Measurements from ENCODE around the gene ARHGAP23.
"Not testable (repeated sequence)": the region's sequence is repeated elsewhere in the genome, so short reads cannot be mapped to it uniquely, and the experiment has no call there.

Gene ARHGAP23

GRCh38 chr17:38464723-38465390 is 36.6 kb downstream of the ARHGAP23 start:
- DNase-seq: no peak

DNA sequence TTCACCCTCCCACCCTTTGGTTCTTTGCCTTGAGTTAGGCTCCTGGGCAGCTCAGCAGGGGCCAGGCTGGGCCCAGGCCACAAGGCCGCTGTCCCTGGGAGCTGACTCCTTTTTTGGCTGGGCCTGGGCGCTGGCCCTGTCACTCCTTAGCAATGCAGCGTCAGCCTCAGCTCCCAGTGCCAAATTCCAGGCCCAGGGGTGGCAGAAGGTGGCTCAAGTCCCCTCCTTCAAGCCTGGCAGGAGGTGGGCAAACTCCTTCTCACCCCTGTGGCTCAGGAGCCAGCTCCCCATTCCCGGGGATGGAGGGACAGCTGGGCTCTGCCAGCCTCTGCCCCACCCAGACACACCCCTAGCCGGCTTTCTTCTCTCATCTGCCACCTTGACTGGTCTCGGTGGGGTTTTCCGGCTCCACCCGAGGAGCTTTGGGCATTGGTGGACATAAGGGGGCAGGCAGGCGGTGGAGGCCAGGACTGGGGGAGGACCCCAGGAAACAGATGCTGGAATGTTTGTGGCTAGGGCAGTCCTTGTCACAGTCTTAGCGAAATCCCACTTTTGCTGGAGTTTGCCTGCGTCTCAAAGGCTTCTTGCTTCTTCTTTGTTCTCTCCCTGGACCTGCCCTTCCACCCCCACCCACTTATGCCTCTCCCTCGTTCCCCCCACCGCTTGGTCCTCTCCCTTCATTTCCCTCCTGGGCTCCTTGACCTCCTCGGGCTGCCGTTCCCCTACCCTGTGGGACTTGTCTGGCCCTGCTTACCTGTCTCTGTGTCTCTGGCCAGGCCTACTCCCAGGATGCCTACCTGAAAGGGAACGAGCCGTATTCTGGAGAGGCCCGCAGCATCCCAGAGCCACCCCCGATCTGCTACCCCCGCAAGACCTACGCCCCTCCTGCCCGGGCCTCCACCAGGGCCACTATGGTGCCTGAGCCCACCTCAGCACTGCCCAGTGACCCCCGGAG is 37.4 kb downstream of the ARHGAP23 start:
- DNase-seq: no peak

- DNase-seq: no peak
Observed at GRCh38 chr17:38466346-38467315, 38.4 kb downstream of the ARHGAP23 start.

DNA sequence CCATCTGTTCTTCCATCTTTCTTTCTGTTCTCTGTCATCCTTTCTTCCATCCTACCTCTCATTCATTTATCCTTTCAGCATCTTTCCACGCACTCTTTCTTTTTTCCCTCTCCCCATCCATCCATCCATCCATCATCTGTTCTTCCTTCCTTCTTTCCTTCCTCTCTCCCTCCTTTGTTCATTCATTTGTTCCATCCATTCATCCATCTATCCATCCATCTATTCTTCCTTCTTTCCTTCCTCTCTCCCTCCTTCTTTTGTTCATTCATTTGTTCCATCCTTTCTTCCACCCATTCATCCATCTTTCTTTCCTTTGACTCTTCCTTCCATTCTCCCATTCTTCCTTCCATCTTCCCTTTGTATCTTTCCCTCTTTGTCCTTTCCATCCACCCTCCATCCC is 39.2 kb downstream of the ARHGAP23 start:
- no peak for DNase-seq

GRCh38 chr17:38469875-38470274 is 41.6 kb downstream of the ARHGAP23 start:
- DNase-seq: peak; percentile 86

GRCh38 chr17:38471253-38471652 is 43.0 kb downstream of the ARHGAP23 start:
- not testable (repeated sequence) for DNase-seq

DNA sequence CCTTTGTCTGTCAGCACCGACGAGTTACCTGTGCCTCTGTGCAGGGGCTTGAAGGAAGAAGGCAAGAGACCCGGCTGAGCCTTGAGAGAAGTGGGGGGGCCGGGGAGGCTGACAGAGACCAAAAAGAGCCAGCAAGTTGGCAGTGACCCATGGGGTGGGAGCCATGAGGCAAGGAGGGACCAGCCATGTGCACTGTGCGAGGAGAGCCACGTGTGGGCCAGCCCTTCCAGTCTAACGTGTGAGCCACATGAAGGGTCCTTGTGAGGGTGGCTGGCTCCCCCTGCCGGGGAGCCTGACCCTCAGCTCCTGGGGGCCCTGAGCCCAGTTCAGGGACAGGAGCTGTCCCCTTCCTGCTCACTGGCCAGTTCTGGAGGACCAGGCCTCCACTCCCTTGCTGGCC is 46.4 kb downstream of the ARHGAP23 start:
- DNase-seq: peak; percentile 76

- DNase-seq: no peak
Observed at GRCh38 chr17:38476549-38476948, 48.3 kb downstream of the ARHGAP23 start.

DNA sequence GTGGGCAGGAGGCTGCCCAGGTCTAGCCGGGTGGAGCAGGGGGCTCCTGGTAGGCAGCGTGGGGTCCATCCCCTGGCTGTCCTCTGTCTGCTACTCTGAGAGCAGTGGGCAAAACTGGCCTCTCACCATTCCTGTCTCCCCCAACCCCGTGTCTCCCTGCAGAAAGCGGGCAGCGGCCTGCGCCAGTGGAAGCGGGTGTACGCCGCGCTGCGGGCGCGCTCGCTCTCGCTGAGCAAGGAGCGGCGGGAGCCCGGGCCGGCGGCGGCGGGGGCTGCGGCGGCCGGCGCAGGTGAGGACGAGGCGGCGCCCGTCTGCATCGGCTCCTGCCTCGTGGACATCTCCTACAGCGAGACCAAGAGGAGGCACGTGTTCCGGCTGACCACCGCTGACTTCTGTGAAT is 49.2 kb downstream of the ARHGAP23 start:
- peak; percentile 49 for DNase-seq

DNA sequence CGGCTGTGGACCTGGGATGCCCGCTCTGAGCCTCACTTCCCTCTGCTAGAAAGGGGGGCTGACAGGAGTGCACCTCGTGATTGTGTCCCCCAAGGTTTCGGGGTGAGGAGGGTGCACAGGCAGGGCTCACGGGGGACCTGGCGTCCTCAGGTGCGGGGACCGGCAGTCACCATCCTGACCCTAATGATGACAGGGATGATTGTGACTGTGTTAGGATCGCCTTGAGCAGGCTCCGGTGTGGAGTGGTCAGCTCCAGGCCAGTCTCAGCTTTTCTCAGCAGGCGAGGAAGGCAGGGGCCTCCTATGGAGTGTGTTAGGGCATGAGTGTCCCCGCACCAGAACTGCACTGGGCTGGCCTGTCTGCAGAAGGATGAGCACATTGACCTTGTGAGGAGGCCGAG is 49.7 kb downstream of the ARHGAP23 start:
- peak; percentile 26 for DNase-seq

DNA sequence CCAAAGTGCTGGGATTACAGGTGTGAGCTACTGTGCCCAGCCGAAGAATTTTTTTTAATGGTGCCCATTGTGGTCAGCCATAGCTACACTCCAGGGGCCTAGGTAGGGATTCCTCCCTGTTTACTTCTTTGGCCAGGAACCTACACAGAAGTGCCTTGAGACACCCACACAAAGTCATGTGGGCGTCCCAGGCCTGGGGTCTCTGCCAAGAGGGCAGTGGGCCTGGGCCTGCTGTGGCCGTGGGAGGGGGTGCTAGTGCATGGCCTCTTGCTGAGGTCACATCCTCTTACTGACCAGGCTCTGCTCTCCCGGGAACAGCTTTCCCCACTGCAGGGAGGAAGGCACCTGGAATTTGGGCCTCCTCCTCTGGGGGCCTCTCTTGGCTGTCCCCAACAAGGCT is 50.4 kb downstream of the ARHGAP23 start:
- DNase-seq: peak; percentile 48

DNA sequence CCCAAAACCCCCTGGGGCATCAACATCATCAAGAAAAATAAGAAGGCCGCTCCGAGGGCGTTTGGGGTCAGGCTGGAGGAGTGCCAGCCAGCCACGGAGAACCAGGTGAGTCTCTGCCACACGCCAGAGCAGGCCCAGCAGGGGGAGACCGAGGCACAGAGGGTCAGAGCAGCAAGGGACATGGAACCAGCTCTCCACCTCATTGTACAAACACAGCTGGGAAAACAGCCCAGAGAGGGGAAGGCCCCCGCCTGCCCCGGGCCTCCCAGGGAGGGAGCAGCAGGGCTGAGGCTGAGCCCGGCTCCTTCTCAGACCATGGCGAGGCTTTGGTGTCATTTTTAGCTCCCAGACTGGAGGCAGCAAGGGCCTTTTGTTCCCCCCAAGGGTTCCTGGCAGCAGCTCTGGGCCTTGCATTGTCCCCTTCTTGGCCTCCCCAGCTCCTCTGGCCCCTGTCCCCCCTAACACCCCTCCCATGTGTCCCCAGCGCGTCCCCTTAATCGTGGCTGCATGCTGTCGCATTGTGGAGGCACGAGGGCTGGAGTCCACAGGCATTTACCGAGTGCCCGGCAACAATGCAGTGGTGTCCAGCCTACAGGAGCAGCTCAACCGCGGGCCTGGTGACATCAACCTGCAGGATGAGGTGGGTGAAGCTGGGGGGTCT is 53.9 kb downstream of the ARHGAP23 start:
- peak; percentile 45 for DNase-seq

DNA sequence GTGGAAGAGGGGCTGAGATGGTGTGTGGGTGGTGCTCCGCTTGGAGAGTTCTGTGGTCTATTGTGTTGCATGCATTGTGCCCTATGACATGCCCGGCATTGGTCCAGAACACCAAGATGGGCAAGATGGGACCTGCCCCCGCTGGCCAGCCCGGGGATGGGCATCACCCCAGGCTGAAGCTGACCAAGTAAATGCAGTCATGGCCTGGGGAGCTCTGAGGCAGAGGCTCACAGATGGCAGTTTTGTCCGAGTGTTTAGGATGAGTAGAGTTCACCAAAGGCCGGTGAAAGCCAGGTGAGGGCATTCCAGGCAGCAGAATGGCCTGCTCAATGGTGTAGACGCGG is 54.4 kb downstream of the ARHGAP23 start:
- peak; percentile 46 for DNase-seq

GRCh38 chr17:38484242-38485145 is 56.2 kb downstream of the ARHGAP23 start:
- peak; percentile 88 for DNase-seq

DNA sequence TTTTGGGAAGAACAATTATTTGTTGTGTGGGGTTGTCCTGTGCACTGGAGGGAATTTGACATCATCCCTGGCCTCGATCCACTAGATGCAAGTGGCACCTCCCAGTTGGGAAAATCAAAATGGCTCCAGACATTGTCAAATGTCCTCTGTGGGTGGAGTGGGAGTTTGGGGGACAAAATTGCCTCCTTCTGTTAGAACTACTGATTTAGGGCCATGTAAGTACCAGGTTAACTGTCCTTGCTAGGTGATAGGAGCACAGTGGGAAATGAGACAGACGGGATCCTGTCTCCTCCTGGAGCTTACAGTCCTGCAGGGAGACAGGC is 56.8 kb downstream of the ARHGAP23 start:
- DNase-seq: no peak

GRCh38 chr17:38485681-38486298 is 57.5 kb downstream of the ARHGAP23 start:
- DNase-seq: peak; percentile 55

- DNase-seq: peak; percentile 27
Observed at GRCh38 chr17:38489774-38490173, 61.5 kb downstream of the ARHGAP23 start.

- DNase-seq: not testable (repeated sequence)
Observed at GRCh38 chr17:38491346-38492066, 63.2 kb downstream of the ARHGAP23 start.

DNA sequence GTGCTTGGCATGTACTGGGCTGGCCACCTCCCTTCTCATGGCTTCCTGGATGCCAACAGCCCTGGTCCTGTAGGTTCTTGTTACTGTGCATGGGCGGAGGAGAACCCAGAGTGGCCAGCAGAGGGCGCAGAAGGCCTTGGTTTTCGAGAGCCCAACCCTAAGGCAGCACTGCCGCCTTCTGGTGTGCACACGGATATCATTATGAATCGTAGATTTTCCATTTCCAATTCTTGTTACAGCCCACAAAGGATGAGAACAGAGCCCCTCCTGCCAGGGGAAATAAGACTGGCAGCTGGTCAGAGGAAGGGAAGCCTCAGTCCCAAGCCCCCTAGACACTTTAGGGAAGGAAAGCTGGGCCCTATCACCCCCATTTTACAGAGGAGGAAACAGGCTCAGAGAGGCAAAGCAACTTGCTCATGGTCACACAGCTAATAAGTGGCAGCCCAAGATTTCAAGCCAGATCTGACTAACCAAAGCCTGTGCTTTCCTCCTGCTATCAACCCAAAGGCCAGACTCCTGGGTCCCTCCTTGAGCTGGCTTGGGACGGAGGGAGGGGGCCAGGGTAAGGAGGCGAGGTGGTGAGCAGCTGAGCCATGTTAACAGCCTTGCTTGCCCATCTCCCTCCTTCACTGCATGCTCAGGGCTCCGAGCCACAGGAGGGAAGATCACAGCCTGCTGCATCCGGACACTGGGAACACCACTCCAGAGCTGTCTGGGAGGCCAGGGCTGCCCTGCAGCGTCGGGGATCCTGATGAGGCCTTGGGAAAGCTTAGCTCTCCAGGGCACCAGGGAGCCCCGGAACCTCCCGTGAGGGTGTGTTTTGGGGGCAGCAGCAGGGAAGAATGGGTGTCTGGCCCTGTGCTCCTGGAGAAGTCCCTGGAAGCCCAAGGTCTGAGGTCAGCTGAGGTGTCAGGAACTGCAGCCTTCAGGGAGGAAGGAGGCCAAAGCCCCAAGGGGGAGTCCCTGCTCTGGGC is 64.1 kb downstream of the ARHGAP23 start:
- DNase-seq: peak; percentile 94

Data from islet precursor cell (in vitro differentiated cells).